ENCODE data around the gene CYP2A13. TPM values are rescaled to one million over a fixed set of nuclear protein-coding genes. Genes with fewer than 3 reads are reported as not detected.

The CYP2A13 gene
- total RNA-seq, 1 experiment from 2014 or later = 0.63 TPM

- no peak overlapping the region for H2AK5ac ChIP-seq (ENCODE audit: insufficient read length, low read length)
These were observed 35.6 kb downstream of the CYP2A13 start for GRCh38 chr19:41123716-41124294.

More at GRCh38 chr19:41123716-41124294, 35.6 kb downstream of the CYP2A13 start:
- Histone ChIP-seq H3K23me2 (ENCODE audit: insufficient read length, low read depth, low read length, poor library complexity, severe bottlenecking) (no peaks in the 10 kb centered on the region), H4K91ac (ENCODE audit: insufficient read length, low read depth, low read length) (no peak overlapping the region), H2BK120ac (ENCODE audit: low read depth, low read length, poor library complexity, severe bottlenecking) (no peak overlapping the region), H3K23ac (ENCODE audit: insufficient read length, low read depth, low read length) (no peak overlapping the region), H3K9ac (ENCODE audit: extremely low read depth, insufficient read length, low read length) (no peak overlapping the region), H4K5ac (ENCODE audit: insufficient read length, low read depth, low read length) (no peak overlapping the region), H3T11ph (ENCODE audit: low read length) (no peak overlapping the region), H3K79me1 (ENCODE audit: insufficient read depth, low read depth, low read length, poor library complexity, severe bottlenecking) (no peaks in the 10 kb centered on the region), H3K27me3 (ENCODE audit: insufficient read depth, low read length) (no peaks in the 10 kb centered on the region), H3K4me1 (ENCODE audit: insufficient read depth, low read length) (no peaks in the 10 kb centered on the region; the same call in 1 of the 2 replicates), H4K20me1 (ENCODE audit: control insufficient read depth, insufficient read depth, insufficient read length) (no peaks in the 10 kb centered on the region), H2BK20ac (ENCODE audit: low read depth, low read length, poor library complexity, severe bottlenecking) (no peak overlapping the region), H3K18ac (ENCODE audit: insufficient read length, low read depth, low read length) (no peak overlapping the region), H2BK5ac (ENCODE audit: insufficient read length, low read length) (no peak overlapping the region), H3K56ac (ENCODE audit: insufficient read length, low read depth, low read length) (no peak overlapping the region), H3K14ac (ENCODE audit: insufficient read depth, low read length) (no peak overlapping the region), H3K4ac (ENCODE audit: low read depth, low read length) (no peak overlapping the region), H4K8ac (replicated peaks; ENCODE audit: insufficient read length, low read depth, low read length) (no peak overlapping the region), H3K27ac (ENCODE audit: insufficient read length, low read depth, low read length) (no peak overlapping the region), H2BK12ac (ENCODE audit: insufficient read length, low read depth, low read length) (no peak overlapping the region), H2AFZ (ENCODE audit: low read length) (no peak overlapping the region), H2BK15ac (ENCODE audit: low read depth, low read length) (no peak overlapping the region), H3K9me3 (ENCODE audit: control insufficient read depth, low read depth, low read length) (no peaks in the 10 kb centered on the region), H3K4me2 (ENCODE audit: insufficient read depth, insufficient read length, low read length) (no peak overlapping the region), H3K79me2 (ENCODE audit: insufficient read depth, low read length) (no peaks in the 10 kb centered on the region)
- Mint-ChIP-seq H3K27me3 (ENCODE audit: low read depth) (peaks cover 15% of the 10 kb centered on the region), H3K27ac (peak overlapping the region in 2 of 3 experiments; percentile 49 to 94; a peak in 3 of 7 replicates), H3K9me3 (peaks cover 3 to 5% of the 10 kb centered on the region in 2 experiments), H3K4me1 (peaks cover 12 to 26% of the 10 kb centered on the region in 2 experiments), H3K4me3 (no peak overlapping the region), H3K36me3 (ENCODE audit: insufficient read depth in 1 of 3, low read depth in 3 of 3) (peaks cover 0 to 3% (median 0%) of the 10 kb centered on the region in 3 experiments; a peak in 3 of 7 replicates)
- no peak for TF ChIP-seq CTCF (conservative IDR thresholded peaks at IDR 0.05)
- no peak for DNase-seq
- WGBS (ENCODE audit: extremely low coverage, insufficient read length, low lambda C conversion rate) = no CpG with 5 or more reads among the region's 11 CpGs
